Measurements from ENCODE around the gene HMGN2.
"Not testable (repeated sequence)": the region's sequence is repeated elsewhere in the genome, so short reads cannot be mapped to it uniquely, and the experiment has no call there.

HMGN2 gene

DNA sequence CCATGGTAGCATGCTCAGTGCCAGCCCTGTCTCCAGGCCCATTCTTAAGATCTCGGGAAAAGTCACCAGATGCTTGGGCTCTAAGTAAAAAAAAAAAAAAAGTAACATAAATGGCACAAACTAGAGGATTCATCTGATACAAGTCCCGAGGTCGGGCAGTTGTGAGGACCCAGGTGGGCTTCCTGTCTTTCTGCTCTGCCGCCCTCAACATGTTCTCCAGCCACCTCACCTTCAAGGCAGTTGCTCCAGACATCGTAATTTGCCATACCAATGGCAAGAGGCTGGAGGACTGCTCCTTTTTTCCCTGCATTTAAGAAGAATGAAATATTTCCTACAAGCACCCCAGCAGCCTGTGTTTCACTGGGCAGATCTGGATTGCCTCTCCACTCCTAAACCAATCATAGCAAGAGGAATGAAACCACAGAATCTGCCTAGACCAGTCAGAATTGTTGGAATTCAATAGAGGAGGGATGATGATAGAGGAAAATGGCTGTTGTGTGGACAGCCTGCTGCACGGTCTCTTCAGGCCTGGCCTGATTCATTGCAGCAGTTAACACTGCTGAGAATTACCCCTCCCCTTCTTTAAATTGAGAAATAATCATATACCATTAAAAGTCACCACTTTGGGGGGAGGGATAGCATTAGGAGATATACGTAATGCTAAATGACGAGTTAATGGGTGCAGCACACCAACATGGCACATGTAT lies 5.4 kb downstream of the HMGN2 start:
- no peak for DNase-seq

DNA sequence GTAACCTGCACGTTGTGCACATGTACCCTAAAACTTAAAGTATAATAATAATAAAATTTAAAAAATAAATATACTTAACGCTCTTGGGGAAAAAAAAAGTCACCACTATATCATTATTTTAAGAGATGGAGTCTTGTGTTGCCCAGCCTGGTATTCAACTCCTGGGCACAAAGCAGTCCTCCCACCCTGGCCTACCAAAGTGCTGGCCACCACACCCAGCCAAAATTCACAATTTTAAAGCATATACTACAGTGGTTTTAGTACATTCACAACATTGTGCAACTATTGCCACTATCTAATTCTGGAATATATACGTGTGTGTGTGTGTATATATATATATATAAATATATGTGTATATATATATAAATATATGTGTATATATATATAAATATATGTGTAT lies 5.9 kb downstream of the HMGN2 start:
- DNase-seq = no peak

DNA sequence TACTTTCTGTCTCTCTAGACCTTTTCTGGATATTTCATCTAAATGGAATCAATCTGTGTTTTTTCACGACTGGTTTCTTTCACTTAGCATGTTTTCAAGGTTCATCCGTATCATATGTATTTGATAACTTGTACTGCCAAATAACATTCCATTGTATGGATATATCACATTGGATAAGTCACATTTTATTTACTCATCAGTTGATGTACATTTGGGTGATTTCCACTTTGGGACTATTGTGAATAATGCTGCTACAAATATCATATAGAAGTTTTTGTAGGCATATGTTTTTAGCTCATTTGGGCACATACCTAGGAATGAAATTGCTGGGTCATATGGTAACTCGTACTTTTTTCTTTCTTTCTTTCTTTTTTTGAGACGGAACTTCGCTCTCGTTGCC lies 6.7 kb downstream of the HMGN2 start:
- DNase-seq = no peak

DNA sequence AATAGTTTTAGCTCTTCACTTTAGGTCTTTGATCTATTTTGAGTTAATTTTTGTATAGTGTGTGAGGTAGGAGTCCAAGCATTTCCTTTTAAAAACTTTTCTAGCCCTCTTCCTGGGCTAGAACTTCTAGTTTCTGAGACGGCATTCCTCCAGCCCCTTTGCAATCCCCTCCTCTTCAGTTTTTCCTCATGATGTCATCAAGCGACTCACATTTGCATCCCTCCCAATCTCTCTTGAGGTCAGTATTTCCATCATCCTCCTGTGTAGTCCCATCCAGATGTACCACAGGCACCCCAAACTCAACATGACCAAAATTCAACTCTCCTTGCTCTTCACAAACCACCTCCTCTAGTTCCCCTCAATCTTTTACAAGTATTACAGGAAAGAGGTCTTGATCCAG lies 10.7 kb downstream of the HMGN2 start:
- DNase-seq = no peak

DNA sequence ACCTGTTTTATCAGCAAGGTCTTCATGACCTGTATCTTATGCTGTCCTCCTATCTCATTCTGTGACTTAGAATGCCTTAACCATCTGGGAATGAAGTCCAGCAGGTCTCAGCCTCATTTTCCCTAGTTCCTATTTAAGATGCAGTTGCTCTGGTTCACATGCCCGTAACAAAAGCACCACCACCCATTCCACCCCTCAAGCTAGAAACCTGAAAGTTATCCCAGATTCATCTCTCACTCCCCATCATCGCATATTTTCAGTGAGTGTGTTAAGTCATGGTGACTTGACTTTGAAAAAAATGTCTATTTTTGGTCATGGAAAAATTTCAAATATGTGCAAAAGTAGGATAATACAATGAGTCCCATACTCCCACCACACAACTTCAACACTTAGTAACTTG lies 11.7 kb downstream of the HMGN2 start:
- no peak for DNase-seq

DNA sequence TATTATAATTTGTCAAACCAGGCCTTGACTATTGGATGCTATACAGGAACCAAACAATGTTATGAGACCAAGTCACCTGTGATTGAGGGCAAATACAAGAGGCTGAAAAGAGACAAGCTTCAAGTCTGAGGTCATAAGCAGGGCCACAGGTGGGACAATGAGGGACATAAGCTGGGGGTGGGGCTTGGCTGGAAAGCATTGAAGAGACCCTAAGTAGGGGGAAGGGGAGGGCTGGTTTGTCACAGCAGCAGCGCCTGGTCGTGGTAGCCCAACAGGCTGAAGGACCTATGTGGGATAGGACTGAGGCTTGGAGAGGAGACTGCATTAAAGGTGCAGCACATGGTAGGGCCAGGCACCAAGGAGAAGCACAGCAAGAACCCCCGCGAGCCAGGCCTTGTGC lies 17.9 kb downstream of the HMGN2 start:
- no peak for DNase-seq

DNA sequence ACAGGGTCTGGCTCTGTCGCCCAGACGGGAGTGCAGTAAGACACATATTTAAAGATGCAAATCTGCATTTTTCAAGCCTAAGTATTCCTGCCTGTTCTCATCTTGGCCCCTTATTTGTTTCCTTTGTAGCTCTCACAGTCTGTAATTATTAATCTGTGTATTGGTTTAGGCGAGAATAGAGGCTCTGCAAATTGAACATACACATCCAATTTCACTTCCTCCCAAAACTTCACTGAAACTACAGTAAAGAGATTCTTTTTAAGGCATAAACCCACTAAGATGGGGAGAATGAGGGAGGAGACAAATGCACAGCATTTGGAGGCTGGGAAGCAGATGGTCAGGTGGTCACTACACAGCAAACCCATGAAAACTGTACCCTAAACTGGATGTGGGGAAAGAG lies 21.0 kb downstream of the HMGN2 start:
- DNase-seq = no peak

DNA sequence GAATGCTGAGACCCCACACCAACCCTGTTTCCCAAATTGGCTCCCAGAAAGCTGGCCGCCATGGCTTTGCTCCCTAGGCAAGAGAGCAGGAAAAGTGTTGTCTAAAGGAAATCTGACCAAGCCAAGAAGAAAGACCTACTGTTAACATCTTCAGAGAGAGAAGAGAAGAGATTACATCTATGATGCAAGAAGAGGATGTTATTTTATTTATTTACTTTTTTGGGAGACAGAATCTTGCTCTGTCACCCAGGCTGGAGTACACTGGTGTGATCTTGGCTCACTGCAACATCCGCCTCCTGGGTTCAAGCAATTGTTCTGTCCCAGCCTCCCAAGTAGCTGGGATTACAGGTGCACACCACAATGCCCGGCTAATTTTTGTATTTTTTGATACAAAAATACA lies 21.7 kb downstream of the HMGN2 start:
- no peak for DNase-seq

DNA sequence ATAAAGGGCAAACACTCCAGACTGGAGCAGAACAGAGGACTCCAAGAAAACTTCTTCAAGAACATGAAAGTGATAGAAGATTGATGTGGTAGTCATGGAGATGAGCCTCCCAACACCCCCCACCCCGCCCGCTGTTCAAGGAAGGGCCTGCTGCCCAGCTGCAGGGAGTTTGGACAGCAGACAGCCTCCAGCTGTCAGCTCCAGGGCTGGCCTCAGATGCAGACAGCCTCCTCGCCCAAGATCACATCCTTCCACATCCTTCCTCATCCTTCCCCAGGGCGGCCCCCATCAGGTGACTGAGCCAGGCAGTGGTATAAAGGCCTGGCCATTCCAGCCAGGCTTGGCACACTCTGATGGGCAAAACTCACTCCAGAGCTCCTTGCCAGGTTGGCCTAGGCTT lies 24.6 kb downstream of the HMGN2 start:
- DNase-seq = no peak

DNA sequence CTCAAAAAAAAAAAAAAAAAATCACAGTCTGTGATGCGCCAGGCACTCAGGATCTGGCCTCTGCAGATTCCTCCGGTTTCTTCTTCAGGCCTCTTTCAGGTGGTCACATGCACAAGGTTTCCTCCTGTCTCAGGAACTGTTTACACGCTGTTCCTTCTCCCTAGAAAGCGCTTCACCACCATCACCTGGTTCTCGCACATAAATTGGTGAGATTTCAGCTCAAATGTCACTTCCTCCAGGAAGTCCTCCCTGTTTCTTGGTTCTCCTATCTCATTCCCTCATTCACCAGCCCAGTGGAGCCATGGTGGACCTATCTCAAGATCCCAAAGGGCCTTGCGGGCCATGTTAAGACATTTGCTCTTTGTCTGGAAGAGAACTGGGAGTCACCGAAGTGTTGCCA lies 26.7 kb downstream of the HMGN2 start:
- no peak for DNase-seq

DNA sequence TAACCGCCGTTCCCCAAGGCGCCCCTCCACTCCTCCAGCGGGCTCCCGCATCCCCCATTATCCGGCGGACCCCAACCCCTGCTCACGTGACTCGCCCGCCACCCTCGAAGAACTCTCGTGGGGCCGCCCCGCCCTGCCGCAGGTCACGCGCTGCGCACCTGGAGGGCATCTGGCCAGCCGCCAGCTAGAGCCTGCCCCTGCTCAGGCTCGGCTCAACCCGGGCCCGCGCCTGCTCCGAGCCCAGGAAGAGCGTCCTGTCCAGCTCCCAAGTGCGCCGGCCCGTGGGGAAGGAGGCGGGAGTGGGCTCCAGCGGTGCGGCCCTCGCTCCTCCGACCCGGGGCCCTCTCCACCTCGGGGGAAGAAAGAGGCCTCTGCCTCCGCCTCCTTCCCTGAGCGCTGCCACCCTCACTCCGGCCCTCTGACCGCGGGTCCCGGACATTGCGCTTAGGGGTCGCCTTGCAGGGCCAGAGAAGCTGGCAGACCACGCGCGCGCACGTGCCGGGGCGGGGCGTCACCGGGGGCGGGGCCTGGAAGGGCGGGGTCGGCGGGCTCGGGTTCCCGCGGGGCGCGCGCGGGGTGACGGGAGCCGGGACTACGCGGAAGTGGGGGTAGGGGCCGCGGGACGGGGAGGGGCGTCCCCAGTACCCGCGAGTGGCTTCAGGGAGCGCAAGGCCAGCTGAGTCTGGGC lies 28.4 kb downstream of the HMGN2 start:
- peak; percentile 93 for DNase-seq

DNA sequence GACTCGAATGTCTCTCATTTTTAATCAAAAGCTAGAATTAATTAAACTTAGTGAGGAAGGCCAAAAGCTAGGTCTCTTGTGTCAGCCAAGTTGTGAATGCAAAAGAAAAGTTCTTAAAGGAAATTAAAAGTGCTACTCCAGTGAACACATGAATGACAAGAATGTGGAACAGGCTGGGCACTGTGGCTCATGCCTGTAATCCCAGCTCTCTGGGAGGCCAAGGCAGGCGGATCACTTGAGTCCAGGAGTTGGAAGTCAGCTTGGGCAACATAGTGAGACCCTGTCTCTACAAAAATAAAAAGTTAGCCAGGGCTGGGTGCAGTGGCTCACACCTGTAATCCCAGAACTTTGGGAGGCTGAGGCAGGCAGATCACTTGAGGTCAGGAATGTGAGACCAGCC lies 38.5 kb downstream of the HMGN2 start:
- DNase-seq = not testable (repeated sequence)

DNA sequence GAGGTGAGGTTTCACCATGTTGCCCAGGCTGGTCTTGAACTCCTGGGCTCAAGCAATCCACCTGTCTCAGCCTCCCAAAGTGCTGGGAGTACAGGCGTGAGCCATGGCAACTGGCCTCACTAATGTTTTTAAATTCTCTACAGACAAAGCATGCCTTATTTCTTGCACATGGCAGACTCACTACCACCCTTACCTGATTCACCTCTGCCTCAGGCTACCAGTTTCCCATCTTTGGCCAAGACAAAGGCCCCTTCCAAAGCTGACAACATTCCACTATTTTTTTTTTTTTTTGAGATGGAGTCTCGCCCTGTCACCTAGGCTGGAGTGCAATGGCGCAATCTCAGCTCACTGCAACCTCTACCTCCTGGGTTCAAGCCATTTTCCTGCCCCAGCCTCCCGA lies 43.6 kb downstream of the HMGN2 start:
- DNase-seq = not testable (repeated sequence)

DNA sequence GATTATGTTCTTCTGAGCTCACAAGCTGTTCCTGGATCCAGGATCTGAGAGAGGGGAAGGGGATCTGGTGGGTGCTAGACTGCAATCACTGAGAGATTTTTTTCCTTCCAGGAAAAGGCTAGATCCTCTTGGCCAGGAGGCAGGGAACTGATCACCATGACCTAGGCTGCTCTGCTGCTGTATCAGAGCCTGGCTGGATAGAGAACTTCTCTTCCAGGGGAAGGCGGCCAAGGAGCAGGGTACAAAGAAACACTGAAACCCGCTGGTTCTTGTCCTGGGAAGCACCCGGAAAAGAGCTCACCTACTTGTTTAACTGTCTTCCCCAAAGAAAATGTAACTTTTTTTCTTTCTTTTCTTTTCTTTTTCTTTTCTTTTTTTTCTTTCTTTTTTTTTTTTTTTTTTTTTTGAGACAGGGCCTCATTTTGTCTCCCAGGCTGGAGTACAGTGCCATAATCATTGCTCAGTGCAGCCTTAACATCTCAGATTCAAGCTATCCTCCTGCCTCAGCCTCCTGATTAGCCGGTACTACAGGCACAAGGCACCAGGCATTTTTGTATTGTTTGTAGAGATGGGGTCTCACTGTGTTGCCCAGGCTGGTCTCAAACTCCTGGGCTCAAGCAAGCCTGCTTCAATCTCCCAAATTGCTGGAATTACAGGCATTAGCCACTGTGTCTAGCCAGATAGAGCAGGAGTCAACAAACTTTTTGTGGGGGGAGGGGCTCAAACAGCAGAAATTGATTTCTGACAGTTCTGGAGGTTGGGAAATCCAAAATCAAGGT lies 44.9 kb downstream of the HMGN2 start:
- no peak for DNase-seq

DNA sequence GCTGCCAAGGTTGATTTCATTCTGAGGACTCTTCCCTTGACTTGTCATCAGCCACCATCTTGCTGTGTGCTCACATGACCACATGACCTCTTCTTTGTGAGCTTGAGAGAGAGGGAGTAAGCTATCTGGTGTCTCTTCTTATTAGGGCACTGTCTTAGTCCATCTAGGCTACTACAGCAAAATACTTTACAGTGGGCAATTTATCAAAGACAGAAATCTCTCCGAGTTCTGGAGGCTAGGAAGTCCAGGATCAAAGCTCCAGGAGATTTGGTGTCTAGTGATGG lies 45.5 kb downstream of the HMGN2 start:
- no peak for DNase-seq

DNA sequence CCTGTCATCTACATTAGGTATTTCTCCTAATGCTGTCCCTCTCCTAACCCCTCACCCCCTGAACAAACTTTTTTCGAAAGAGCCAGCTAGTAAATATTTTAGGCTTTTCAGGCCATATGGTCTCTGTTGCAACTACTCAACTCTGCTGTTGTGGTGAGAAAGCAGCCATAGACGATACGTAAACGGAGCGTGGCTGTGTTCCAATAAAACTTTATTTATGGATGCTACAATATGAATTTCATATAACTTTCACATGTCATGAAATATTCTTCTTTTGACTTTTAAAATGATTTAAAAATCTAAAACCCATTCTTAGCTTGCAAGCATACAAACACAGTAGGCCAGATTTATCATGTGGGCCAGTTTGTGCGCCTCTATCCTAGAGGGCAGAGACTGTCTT lies 46.1 kb downstream of the HMGN2 start:
- no peak for DNase-seq

DNA sequence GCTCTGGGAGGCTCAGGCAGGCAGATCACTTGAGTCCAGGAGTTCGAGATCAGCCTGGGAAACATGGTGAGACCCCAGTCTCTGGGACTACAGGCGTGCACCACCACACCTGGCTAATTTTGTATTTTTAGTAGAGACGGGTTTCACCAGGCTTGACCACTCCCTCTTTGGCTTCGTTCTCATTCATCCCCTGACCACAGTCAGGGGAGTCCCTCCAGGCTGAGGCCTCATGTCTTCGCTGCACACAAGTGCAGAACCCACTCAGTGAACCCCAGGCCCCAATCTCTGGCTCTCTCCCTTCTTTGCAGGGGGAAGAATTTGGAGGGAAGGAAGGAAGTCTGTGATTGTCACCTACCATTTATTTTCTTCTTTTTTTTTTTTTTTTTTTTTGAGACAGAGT lies 48.1 kb downstream of the HMGN2 start:
- DNase-seq = no peak

DNA sequence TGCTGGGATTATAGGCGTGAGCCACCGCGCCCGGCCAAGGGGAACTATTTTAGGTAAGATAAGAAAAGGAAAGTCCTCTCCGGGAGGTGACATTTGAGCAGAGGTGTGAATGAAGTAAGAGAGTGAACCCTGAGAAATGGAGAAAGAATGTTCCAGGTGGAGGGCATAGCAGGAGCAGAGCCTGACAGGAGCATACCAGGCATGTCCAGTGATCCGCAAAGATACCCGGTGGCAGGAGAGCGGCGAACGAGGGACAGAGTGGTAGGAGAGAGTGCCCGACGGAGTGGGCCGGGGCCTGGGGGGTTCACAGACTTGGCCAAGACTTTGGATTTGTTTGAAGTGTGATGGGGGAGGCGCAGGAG lies 49.4 kb downstream of the HMGN2 start:
- DNase-seq = no peak

DNA sequence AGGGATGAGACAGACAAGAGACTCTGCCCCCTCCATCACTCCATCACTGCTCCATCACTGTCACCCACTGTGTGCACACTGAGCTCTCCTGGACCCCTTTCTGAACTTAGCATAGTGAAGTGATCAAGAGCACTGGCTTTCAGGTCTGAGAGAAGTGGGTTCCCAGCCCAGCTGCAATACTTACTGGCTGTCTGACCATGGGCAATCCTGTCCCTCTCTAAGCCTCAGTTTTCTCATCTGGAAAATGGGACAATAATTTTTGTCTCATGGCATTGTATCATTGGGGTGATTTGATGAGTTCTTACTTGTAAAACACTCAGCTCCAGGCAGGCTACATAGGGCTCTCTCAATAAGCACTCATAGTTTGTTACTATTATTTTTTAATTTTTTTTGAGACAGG lies 49.8 kb downstream of the HMGN2 start:
- DNase-seq = no peak

DNA sequence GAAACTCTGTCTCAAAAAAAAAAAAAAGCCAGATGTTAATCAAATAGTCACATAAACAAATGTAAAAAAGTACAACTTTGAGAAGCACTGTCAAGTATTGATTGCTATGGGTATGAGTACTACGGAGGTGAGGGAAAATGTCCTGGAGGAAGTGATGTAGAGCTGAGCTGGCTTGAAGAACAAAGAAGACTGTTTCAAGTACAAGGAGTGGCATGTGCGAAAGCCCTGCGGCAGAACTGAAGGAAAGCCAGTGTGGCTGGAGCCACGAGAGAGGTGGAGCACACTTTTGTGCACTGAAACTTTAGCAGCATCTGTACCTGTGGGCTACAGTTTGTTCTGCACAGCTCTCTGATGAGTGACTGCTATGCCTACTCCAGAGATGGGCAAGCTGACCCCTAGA lies 51.9 kb downstream of the HMGN2 start:
- DNase-seq = no peak
